T-helper 1 cell (primary cell): ENCODE data around the gene SCAI.
"Not testable (repeated sequence)": the region's sequence is repeated elsewhere in the genome, so short reads cannot be mapped to it uniquely, and the experiment has no call there.

ENCODE experiments used
- DNase-seq, 5 donors: peaks; one replicate each; pipeline ENCODE4 v3.0.0-alpha.2; 2012 to 2020
- total RNA-seq, 4 donors: gene quantifications; one replicate each; lab custom pipeline; 2026; lab: John Stamatoyannopoulos, UW

SCAI gene
- total RNA-seq: 14.3 to 31.4 (median 19.1) reads per million in 4 donors

- DNase-seq: peak; percentile 97 to 99 (median 99)
Measured at GRCh38 chr9:125143377-125144090, at the start of gene SCAI. TSS of gene SCAI (minus strand) at chr9:125143528. CDS start at chr9:125143437, 91 bp downstream.

GRCh38 chr9:125190361-125190801 is 47.1 kb upstream of the SCAI start:
- DNase-seq: peak in 1 of 5 donors; percentile 20

GRCh38 chr9:125189361-125190289 is 46.3 kb upstream of the SCAI start, which contains the start of gene PPP6C:
TSS of gene PPP6C (minus strand) at chr9:125189803. CDS start at chr9:125189718, 85 bp downstream.
- DNase-seq: peak; percentile 93 to 98 (median 97)

- peak; percentile 13 to 23 (median 18) for DNase-seq
Measured at GRCh38 chr9:125189011-125189360, 45.7 kb upstream of the SCAI start.

- no peak for DNase-seq
Measured at GRCh38 chr9:125183561-125183960, 40.2 kb upstream of the SCAI start.

GRCh38 chr9:125183054-125183453 is 39.7 kb upstream of the SCAI start:
- no peak for DNase-seq

- DNase-seq: not testable (repeated sequence)
Measured at GRCh38 chr9:125181756-125182155, 38.4 kb upstream of the SCAI start.

GRCh38 chr9:125180876-125181275 is 37.5 kb upstream of the SCAI start:
- no peak for DNase-seq

- DNase-seq: not testable (repeated sequence)
Measured at GRCh38 chr9:125179776-125180175, 36.4 kb upstream of the SCAI start.

GRCh38 chr9:125177888-125178287 is 34.6 kb upstream of the SCAI start:
- no peak for DNase-seq

GRCh38 chr9:125176636-125177035 is 33.3 kb upstream of the SCAI start:
- no peak for DNase-seq

GRCh38 chr9:125172031-125172755 is 28.9 kb upstream of the SCAI start:
- DNase-seq: no peak

- DNase-seq: no peak
Measured at GRCh38 chr9:125169895-125170294, 26.6 kb upstream of the SCAI start.

- DNase-seq: no peak
Measured at GRCh38 chr9:125166762-125167161, 23.4 kb upstream of the SCAI start.

- not testable (repeated sequence) for DNase-seq
Measured at GRCh38 chr9:125162891-125163290, 19.6 kb upstream of the SCAI start.

- no peak for DNase-seq
Measured at GRCh38 chr9:125161284-125161918, 18.1 kb upstream of the SCAI start.

- no peak for DNase-seq
Measured at GRCh38 chr9:125160750-125161149, 17.4 kb upstream of the SCAI start.

- no peak for DNase-seq
Measured at GRCh38 chr9:125156551-125156950, 13.2 kb upstream of the SCAI start.

GRCh38 chr9:125153712-125154367 is 10.5 kb upstream of the SCAI start:
- no peak for DNase-seq

GRCh38 chr9:125151730-125152129 is 8.4 kb upstream of the SCAI start:
- no peak for DNase-seq

- DNase-seq: no peak
Measured at GRCh38 chr9:125150349-125151245, 7.3 kb upstream of the SCAI start.
